ENCODE measurements around the gene NFATC2IP.
"Not testable (repeated sequence)": the region's sequence is repeated elsewhere in the genome, so short reads cannot be mapped to it uniquely, and the experiment has no call there.

Gene NFATC2IP

DNA sequence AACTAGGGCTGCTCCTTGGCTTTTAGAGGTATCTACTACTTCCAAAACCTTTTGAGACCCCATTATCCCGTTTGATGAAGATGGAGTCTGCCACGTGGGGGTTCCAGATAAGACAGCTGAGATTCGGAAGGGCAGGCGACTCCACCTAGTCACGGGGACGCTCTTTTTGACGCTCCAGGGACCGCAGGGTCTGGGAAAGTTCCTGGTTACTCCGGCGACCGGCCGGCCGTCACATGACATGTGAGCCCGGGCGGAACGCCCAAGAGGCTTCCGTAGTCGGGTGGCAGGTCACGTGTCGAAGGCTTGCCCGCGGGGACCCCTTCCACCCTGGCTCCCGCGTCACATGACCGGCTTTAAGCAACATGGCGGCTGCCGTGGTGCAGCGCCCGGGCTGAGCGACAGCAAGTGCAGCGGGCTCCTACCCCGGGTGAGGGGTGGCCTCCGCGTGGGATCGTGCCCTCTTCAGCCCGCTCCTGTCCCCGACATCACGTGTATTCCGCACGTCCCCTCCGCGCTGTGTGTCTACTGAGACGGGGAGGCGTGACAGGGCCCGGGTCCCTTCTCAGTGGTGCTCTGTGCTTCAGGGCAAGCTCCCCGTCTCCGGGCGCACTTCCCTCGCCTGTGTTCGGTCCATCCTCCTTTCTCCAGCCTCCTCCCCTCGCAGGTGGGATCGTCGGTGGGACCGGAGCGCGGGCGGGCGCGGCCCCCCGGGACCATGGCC is 23.9 kb downstream of the NFATC2IP start, which contains the start of gene SPNS1:
Gene SPNS1, plus strand, starts transcription at position 342 of the 721 bp plus-strand sequence. Its CDS starts 374 bp downstream, at position 716.
- peak; percentile 98 for DNase-seq

DNA sequence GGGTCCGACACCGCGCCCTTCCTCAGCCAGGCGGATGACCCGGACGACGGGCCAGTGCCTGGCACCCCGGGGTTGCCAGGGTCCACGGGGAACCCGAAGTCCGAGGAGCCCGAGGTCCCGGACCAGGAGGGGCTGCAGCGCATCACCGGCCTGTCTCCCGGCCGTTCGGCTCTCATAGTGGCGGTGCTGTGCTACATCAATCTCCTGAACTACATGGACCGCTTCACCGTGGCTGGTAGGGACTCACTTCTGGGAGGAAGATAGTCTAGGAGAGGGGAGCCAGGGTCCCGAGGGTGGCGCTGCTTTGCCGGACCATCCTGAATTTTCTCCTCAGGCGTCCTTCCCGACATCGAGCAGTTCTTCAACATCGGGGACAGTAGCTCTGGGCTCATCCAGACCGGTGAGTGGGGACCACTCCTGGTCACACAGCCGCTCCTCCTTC is 24.4 kb downstream of the NFATC2IP start:
- no peak for DNase-seq

GRCh38 chr16:28977703-28978662 is 27.2 kb downstream of the NFATC2IP start:
- no peak for DNase-seq

DNA sequence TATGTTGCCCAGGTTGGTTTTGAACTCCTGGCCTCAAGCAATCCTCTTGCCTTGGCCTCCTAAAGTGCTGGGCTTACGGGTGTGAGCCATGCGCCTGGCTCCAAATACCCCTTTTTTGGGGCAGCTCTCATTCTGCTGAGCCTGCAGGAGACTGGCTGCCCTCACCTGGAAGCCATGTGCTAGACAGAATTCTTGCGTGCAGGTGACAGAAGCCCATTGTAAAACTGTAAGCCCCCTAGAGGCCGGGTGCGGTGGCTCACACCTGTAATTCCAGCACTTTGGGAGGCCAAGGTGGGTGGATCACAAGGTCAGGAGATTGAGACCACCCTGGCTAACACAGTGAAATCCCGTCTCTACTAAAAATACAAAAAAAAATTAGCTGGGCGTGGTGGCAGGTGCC is 29.6 kb downstream of the NFATC2IP start:
- not testable (repeated sequence) for DNase-seq

DNA sequence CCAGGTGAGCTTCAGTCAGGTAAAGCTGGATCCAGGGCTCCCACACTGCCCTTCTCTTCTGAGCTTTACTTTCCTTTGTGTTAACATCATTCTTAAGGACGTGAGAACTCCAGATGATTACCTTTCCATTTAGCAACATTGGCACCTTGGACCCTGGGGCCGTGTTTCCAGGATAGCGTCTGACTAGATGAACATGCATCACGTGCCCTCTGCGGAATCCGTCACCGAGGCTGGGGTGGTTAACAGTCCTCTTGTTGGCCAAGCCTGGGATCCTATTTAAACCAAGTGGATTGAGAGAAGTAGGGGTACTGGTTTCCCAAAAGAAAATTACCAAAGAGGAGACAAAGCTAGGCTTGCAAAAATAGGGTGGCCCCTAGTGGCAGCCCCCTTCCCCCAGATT is 30.2 kb downstream of the NFATC2IP start:
- no peak for DNase-seq

- DNase-seq, result no peak
Measured at GRCh38 chr16:28981517-28981916, 30.8 kb downstream of the NFATC2IP start.

- no peak for DNase-seq
Measured at GRCh38 chr16:28982418-28982817, 31.7 kb downstream of the NFATC2IP start.

DNA sequence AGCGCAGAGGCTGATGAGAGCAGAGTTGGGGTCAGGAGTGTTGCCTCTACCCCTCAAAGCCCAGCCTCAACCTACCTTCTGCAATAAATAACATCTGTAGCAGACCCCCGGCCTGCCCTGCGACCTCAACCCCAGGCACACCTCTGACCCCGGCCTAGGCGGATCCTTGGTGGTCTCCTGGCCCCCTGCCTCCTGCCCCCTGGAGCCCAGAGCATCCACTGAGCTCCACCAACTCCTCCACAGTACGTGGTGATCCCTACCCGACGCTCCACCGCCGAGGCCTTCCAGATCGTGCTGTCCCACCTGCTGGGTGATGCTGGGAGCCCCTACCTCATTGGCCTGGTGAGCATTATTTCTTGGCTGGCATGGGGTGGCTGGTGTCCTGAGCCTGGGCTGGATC is 32.2 kb downstream of the NFATC2IP start:
- no peak for DNase-seq

DNA sequence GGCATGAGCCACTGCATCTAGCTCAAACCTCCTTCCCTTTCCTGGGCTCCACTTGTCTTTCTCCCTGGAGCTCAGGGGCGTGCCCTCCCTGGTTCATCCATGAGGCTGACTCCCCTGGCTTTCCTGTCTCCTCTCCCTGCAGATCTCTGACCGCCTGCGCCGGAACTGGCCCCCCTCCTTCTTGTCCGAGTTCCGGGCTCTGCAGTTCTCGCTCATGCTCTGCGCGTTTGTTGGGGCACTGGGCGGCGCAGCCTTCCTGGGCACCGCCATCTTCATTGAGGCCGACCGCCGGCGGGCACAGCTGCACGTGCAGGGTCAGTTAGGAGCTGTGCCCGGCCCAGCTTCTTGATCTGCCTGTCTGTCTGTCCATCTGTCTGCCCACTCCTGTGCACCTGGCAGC is 32.9 kb downstream of the NFATC2IP start:
- no peak for DNase-seq

DNA sequence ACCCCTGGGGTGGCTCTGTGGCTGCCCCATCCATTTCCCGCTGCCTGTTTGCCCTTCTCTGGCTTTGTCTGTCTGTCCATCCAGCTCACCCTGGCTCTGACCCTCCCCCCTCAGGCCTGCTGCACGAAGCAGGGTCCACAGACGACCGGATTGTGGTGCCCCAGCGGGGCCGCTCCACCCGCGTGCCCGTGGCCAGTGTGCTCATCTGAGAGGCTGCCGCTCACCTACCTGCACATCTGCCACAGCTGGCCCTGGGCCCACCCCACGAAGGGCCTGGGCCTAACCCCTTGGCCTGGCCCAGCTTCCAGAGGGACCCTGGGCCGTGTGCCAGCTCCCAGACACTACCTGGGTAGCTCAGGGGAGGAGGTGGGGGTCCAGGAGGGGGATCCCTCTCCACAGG is 33.4 kb downstream of the NFATC2IP start:
- DNase-seq, result no peak

DNA sequence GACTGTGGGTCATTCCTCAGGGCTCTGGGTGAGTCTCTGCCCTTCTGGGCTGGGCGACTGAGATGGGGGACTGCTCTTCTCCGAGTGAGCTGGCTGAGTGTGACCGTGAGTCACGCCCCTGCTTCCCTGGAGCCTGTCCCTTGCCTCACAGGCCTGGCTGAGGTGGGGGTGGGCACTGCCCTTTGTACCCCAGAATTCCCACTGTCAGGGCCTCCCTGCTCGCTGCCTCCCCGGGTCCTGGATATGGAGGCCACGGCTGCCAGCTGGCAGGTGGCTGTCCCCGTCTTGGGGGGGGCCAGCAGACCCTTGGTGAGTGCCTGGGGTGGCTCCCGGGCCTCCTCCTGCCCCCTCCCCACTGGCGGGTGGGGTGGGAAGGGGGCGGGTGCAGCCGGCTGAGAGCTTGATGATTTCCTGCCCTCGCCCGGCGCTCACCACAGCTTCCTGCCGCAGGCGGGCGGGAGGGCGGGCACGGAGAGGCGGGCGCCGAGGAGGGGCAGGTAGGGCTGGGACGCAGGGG is 33.9 kb downstream of the NFATC2IP start, which contains the start of gene LAT:
Gene LAT, plus strand, starts transcription at position 434 of the 517 bp plus-strand sequence. CDS start 366 bp downstream, outside the sequence.
- no peak for DNase-seq

DNA sequence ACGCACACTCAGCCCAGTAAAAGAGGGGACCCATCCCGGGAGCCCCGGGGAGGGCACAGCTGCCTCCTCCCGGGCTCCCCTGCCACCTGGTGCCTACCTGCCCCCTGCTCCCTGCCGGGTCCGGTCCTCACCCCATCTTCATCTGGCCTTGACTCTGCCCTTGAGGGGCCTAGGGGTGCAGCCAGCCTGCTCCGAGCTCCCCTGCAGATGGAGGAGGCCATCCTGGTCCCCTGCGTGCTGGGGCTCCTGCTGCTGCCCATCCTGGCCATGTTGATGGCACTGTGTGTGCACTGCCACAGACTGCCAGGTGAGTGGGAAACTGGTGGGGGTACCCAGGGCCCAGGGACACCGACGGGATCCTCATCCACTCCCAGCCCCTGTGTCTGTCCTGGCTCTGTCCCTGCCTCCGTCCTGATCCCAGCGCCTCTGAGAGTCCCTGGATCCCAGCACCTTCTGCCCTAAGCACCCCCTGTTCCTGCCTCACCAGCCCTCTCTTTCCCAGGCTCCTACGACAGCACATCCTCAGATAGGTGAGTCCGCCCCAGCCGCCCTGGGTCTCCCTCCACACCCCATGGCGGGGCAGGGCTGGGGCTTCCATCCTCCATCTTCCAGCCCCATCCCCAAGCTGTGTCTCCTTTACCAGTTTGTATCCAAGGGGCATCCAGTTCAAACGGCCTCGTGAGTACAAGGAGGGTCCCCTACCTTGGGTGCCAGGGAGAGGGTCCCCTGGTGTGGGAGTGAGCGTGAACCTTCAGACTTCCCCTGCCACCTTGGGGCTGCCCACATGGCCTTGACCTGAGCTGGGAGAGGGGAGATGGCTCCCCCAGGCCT is 34.7 kb downstream of the NFATC2IP start:
- no peak for DNase-seq

DNA sequence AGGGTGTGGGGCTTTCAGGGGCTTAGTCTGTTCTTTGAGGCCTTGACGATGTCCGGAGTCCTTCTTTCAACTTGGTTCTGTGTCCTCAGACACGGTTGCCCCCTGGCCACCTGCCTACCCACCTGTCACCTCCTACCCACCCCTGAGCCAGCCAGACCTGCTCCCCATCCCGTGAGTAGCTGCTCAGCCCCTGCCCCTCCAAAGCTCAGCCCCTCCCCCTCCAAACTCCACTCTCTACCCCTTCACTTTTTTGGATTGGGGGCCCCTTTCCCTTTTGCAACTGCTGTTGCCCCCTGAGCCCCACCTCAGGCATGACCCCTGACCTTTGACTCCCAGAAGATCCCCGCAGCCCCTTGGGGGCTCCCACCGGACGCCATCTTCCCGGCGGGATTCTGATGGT is 35.3 kb downstream of the NFATC2IP start:
- DNase-seq, result no peak

DNA sequence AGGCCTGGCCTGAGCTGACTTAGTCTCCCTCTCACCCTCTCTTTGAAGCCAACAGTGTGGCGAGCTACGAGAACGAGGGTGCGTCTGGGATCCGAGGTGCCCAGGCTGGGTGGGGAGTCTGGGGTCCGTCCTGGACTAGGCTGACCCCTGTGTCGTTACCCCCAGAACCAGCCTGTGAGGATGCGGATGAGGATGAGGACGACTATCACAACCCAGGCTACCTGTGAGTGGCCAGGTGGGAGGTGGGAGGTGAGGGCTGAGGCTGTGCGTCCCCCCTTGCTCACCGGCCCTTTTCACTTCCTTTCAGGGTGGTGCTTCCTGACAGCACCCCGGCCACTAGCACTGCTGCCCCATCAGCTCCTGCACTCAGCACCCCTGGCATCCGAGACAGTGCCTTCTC is 35.8 kb downstream of the NFATC2IP start:
- no peak for DNase-seq

GRCh38 chr16:28987170-28987853 is 36.6 kb downstream of the NFATC2IP start:
- no peak for DNase-seq

DNA sequence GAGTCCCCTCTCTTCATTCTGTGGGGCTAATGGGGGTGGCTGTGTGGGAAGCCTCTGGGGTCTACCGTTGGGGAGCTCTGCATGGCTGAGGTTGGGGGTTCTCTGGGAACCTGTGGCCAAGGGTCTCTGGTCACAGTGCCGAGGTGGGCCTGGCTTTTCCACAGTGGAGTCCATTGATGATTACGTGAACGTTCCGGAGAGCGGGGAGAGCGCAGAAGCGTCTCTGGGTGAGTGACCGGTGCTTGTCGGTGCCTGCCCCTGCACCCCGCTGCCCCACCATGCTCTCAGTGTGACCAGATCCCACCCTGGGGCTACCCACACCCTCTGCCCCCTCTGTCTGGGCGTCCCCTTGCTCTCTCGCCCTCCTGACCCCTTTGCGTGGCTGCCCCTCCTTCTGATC is 38.6 kb downstream of the NFATC2IP start:
- no peak for DNase-seq

DNA sequence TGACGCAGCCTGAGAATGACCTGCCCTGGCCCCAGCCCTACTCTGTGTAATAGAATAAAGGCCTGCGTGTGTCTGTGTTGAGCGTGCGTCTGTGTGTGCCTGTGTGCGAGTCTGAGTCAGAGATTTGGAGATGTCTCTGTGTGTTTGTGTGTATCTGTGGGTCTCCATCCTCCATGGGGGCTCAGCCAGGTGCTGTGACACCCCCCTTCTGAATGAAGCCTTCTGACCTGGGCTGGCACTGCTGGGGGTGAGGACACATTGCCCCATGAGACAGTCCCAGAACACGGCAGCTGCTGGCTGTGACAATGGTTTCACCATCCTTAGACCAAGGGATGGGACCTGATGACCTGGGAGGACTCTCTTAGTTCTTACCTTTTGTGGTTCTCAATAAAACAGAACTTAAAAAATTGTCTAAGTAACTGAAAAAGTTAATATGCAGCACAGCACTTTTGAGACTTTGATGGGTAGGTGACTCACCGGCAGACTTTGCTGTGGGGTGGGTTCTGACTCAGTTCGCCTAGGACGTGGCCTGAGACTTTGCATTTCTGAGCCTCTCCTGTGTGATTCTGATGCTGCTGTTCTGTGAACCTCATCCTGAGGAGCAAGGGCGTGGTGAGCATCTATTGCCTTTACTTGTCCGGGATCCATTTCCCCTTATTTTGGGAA is 39.8 kb downstream of the NFATC2IP start:
- DNase-seq, result no peak

- no peak for DNase-seq
Measured at GRCh38 chr16:28991687-28992086, 41.0 kb downstream of the NFATC2IP start.

GRCh38 chr16:28992496-28992895 is 41.8 kb downstream of the NFATC2IP start:
- no peak for DNase-seq

DNA sequence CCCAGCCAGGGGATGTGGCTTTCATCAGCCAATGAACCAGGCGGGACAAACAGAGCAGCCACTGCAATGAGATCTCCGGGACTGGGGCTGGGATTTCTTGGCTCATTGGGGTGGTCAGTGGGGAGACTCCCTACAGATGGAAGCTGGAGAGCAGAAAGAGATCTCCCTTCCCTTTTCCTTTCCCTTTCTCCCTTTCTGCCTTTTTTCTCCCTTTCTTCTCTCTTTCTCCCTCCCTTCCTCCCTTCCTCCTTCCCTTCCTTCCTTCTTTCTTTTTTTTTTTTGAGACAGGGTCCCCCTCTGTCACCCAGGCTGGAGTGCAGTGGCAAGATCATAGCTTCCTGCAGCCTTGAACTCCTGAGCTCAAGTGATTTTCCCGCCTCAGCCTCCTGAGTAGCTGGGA is 48.1 kb downstream of the NFATC2IP start:
- no peak for DNase-seq

GRCh38 chr16:28999577-28999976 is 48.8 kb downstream of the NFATC2IP start:
- no peak for DNase-seq

Measured in femur (tissue), 1 donor.